ENCODE results near the gene PPP1R8. TPM values are rescaled to one million over a fixed set of nuclear protein-coding genes. Genes with fewer than 3 reads are reported as not detected.

PPP1R8 gene
- total RNA-seq, 2 donors from 2014 or later: 45.0 to 48.1 TPM

GRCh38 chr1:27883536-27883935 lies 53.0 kb downstream of the PPP1R8 start:
- peaks cover 4% of the 10 kb centered on the region for H3K4me1 Mint-ChIP-seq
- DNase-seq: no peak
- no peaks in the 10 kb centered on the region for H3K9me3 ChIP-seq (ENCODE audit: control insufficient read depth, low read length)
- no peak overlapping the region for H3K9ac ChIP-seq (ENCODE audit: extremely low read depth, low read length, poor library complexity, severe bottlenecking)
- 92 to 96% methylated on average over 10 to 13 of the region's 13 CpGs for WGBS, 2 experiments (ENCODE audit: insufficient coverage in 1 of 2, insufficient read length in 1 of 2)
- peaks cover 15% of the 10 kb centered on the region for H3K36me3 ChIP-seq (ENCODE audit: control insufficient read depth, insufficient read depth, low read length)
- H3K27me3 Mint-ChIP-seq (ENCODE audit: insufficient read depth): no peaks in the 10 kb centered on the region
- no peak for TF ChIP-seq CTCF (conservative IDR thresholded peaks at IDR 0.05)
- no peak overlapping the region for H3K27ac ChIP-seq (ENCODE audit: low read depth, low read length)
- peaks cover 30% of the 10 kb centered on the region for H3K36me3 Mint-ChIP-seq (ENCODE audit: low read depth)
- H3K27ac Mint-ChIP-seq: no peak overlapping the region
- no peaks in the 10 kb centered on the region for H3K27me3 ChIP-seq (ENCODE audit: control insufficient read depth, insufficient read depth, low read length, poor library complexity, severe bottlenecking)
- no peaks in the 10 kb centered on the region for H3K4me1 ChIP-seq (ENCODE audit: control insufficient read depth, insufficient read depth, low read length)
- no peak overlapping the region for H3K4me3 ChIP-seq (ENCODE audit: low read length)
- no peaks in the 10 kb centered on the region for H3K9me3 Mint-ChIP-seq
- no peak overlapping the region for H3K4me3 Mint-ChIP-seq

GRCh38 chr1:27884006-27884954 lies 53.7 kb downstream of the PPP1R8 start:
- Mint-ChIP-seq H3K27me3 (ENCODE audit: insufficient read depth) (no peaks in the 10 kb centered on the region), H3K4me3 (no peak overlapping the region), H3K9me3 (no peaks in the 10 kb centered on the region), H3K36me3 (ENCODE audit: low read depth) (peaks cover 36% of the 10 kb centered on the region), H3K4me1 (peaks cover 9% of the 10 kb centered on the region), H3K27ac (peak overlapping the region; percentile 57)
- Histone ChIP-seq H3K4me1 (ENCODE audit: control insufficient read depth, insufficient read depth, low read length) (no peaks in the 10 kb centered on the region), H3K9ac (ENCODE audit: extremely low read depth, low read length, poor library complexity, severe bottlenecking) (no peak overlapping the region), H3K9me3 (ENCODE audit: control insufficient read depth, low read length) (no peaks in the 10 kb centered on the region), H3K4me3 (ENCODE audit: low read length) (no peak overlapping the region), H3K27me3 (ENCODE audit: control insufficient read depth, insufficient read depth, low read length, poor library complexity, severe bottlenecking) (no peaks in the 10 kb centered on the region), H3K36me3 (ENCODE audit: control insufficient read depth, insufficient read depth, low read length) (peaks cover 15% of the 10 kb centered on the region), H3K27ac (ENCODE audit: low read depth, low read length) (no peak overlapping the region)
- 93 to 95% methylated on average over 21 to 24 of the region's 24 CpGs for WGBS, 2 experiments (ENCODE audit: insufficient coverage in 1 of 2, insufficient read length in 1 of 2)
- TF ChIP-seq CTCF (conservative IDR thresholded peaks at IDR 0.05): no peak
- DNase-seq: no peak

- Histone ChIP-seq H3K27ac (ENCODE audit: low read depth, low read length) (no peak overlapping the region), H3K36me3 (ENCODE audit: control insufficient read depth, insufficient read depth, low read length) (peaks cover 19% of the 10 kb centered on the region), H3K9me3 (ENCODE audit: control insufficient read depth, low read length) (no peaks in the 10 kb centered on the region), H3K4me1 (ENCODE audit: control insufficient read depth, insufficient read depth, low read length) (no peaks in the 10 kb centered on the region), H3K4me3 (ENCODE audit: low read length) (no peak overlapping the region), H3K27me3 (ENCODE audit: control insufficient read depth, insufficient read depth, low read length, poor library complexity, severe bottlenecking) (no peaks in the 10 kb centered on the region), H3K9ac (ENCODE audit: extremely low read depth, low read length, poor library complexity, severe bottlenecking) (no peak overlapping the region)
- 94 to 98% methylated on average over 8 of the region's 8 CpGs for WGBS, 2 experiments (ENCODE audit: insufficient coverage in 1 of 2, insufficient read length in 1 of 2)
- no peaks in the 10 kb centered on the region for H3K27me3 Mint-ChIP-seq (ENCODE audit: insufficient read depth)
- no peak overlapping the region for H3K4me3 Mint-ChIP-seq
- no peaks in the 10 kb centered on the region for H3K9me3 Mint-ChIP-seq
- DNase-seq: no peak
- no peak for TF ChIP-seq CTCF (conservative IDR thresholded peaks at IDR 0.05)
- no peak overlapping the region for H3K27ac Mint-ChIP-seq
- peaks cover 38% of the 10 kb centered on the region for H3K36me3 Mint-ChIP-seq (ENCODE audit: low read depth)
- H3K4me1 Mint-ChIP-seq: peaks cover 12% of the 10 kb centered on the region
These were observed 54.5 kb downstream of the PPP1R8 start for GRCh38 chr1:27885114-27885528.
